ENCODE results near the gene SH3PXD2B.

DNA sequence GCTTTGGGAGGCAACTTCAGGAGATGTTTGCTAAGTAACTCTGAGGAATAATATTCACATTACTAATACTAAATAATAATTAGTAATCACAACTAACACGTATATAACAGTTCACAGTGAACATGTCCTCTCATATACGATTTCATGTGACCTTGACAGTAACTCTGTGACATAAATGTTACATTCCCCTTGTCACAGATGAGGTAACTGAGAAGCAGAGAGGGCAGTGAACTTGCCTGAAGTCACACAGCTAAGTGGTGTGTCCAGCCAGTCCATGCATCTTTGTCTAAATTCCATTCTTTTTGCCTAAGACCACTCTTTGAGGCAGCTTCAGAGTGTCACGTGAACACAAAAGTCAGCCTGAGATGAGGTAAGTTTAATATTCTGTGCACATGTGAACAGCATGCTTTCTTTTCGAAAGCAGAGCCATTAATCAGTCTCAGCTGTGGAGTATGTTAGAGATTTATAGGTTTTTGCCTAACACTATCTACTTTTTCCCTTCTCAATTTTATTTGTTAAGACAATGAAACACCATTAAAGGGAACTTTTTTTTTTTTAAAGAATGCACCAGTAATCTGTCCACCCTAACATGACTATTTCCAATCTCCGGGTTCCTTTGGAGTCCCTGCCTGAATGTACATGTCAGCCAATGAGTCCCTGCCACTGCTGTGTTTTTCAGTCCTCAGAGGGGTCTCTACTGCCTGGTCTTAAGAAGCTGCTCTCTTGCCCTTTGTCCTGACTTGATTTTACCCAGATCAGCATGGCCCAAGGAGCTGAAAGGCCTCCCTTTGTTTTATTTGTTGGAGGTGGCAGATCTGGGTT is 43.5 kb downstream of the SH3PXD2B start:
- no peak for TF ChIP-seq YY1 (IDR thresholded peaks at IDR 0.05; ENCODE audit: low read depth)
- TF ChIP-seq, protein P1, sequence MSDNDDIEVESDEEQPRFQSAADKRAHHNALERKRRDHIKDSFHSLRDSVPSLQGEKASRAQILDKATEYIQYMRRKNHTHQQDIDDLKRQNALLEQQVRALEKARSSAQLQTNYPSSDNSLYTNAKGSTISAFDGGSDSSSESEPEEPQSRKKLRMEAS (IDR thresholded peaks at IDR 0.05): no peak
- TF ChIP-seq FOXM1 (IDR thresholded peaks at IDR 0.05; ENCODE audit: borderline replicate concordance, low read depth): no peak
- TF ChIP-seq TAF1 (IDR thresholded peaks at IDR 0.05; ENCODE audit: low read depth): no peak
- no peak for TF ChIP-seq EP300 (IDR thresholded peaks at IDR 0.05; ENCODE audit: borderline replicate concordance)
